Psoas muscle (tissue), 8 donors: ENCODE data around the gene APCDD1. TPM values are rescaled to one million over a fixed set of nuclear protein-coding genes. Genes with fewer than 3 reads are reported as not detected.
"Not testable (repeated sequence)": the region's sequence is repeated elsewhere in the genome, so short reads cannot be mapped to it uniquely, and the experiment has no call there.

ENCODE experiments used
- ATAC-seq, 4 donors: fragments of 200-7000 bp; cut with Tn5 transposase; one replicate each; pipeline ENCODE4 v1.9.1; 2020; ENCODE audit warnings: moderate library complexity in 3 of 4, mild to moderate bottlenecking in 2 of 4
- DNase-seq, 2 donors: peaks; one replicate each; pipeline ENCODE4 v3.0.0-alpha.2; 2020
- H3K27ac ChIP-seq: fragments of 200-600 bp; one replicate; pipeline ENCODE4 v1.8.0; 2022
- H3K27me3 ChIP-seq, 3 donors: fragments of 200-600 bp in 1 of 3; one replicate each; pipeline versions ENCODE4 v1.6.1 to v1.8.0; 2013 to 2022; ENCODE audit warnings: low read length in 2 of 3, mild to moderate bottlenecking in 2 of 3, moderate library complexity in 1 of 3; ENCODE audit not compliant: insufficient read depth in 3 of 3
- H3K36me3 ChIP-seq, 2 donors: fragments of 200-600 bp in 1 of 2; one replicate each; pipeline versions ENCODE4 v1.6.1 to v1.8.0; 2013 to 2022; ENCODE audit warnings: low read depth in 1 of 2, mild to moderate bottlenecking in 1 of 2, moderate library complexity in 1 of 2; ENCODE audit not compliant: insufficient read depth in 1 of 2
- H3K4me1 ChIP-seq: fragments of 200-600 bp; one replicate; pipeline ENCODE4 v1.8.0; 2022
- H3K4me3 ChIP-seq: fragments of 200-600 bp; one replicate; pipeline ENCODE4 v1.8.0; 2022; ENCODE audit warnings: mild to moderate bottlenecking
- H3K9me3 ChIP-seq: fragments of 200-600 bp; one replicate; pipeline ENCODE4 v1.8.0; 2022
- CTCF ChIP-seq: fragments of 200-600 bp; IDR thresholded peaks from one replicate; pipeline ENCODE4 v1.8.0; 2022; ENCODE audit warnings: antibody characterized with exemption
- WGBS, 3 donors: extraction: QIAGEN DNeasy Blood & Tissue Kit; methylation state at CpG; one replicate each; pipeline versions ENCODE4 v1.1.6 to v1.1.7; 2013; 5-methylcytosine and 5-hydroxymethylcytosine counted together
- intact Hi-C, 2 donors: fragments of 100-400 bp; cut with DNase I; formaldehyde crosslinking; loops; one replicate each; pipeline versions ENCODE4 v1.11.0 to v1.14.2; 2022
- polyA plus RNA-seq, 3 donors: library from polyadenylated mRNA; stranded (reverse); fragments of 200-250 nt; gene quantifications; one replicate each; pipeline ENCODE4 v1.2.3, GENCODE V29; 2013
- total RNA-seq, 4 donors: library from RNA; stranded (reverse); fragmentation: NEBNext Ultra II Directional in 2 of 4; extraction: Animal tissue kit (Norgen Biotek cat#: 25700) in 2 of 4; gene quantifications; one replicate each; pipeline versions ENCODE4 v1.2.1 to v1.2.4, GENCODE V29; 2021 to 2023
- donor health status: healthy with polysubstance abuse.
- donor health status: DM: no; HTN: no; CAD: no; lungs with moderate emphysema.
- donor health status: Bipolar disorder and iron deficiency.
- donor health status: healthy.
- donor health status: DM: yes; HTN: yes; CAD: no.
- donor health status: DM: no; HTN: no; CAD: no.
- donor health status: DM: no; HTN: no; CAD: no.
- donor health status: DM: yes; HTN: yes; CAD: no.

Gene APCDD1
- total and polyA plus RNA-seq, 7 donors: 1.4 to 47.0 (median 6.3) TPM

- Histone ChIP-seq H3K27me3 (no peaks in the 10 kb centered on the region), H3K27ac (no peak overlapping the region), H3K4me3 (no peak overlapping the region), H3K4me1 (peaks cover 35% of the 10 kb centered on the region), H3K9me3 (no peaks in the 10 kb centered on the region), H3K36me3 (peaks cover 0 to 20% of the 10 kb centered on the region in 2 donors)
- intact Hi-C loops: no loop called here
- TF ChIP-seq CTCF: no peak
- 90 to 96% (median 93%) methylated on average over 3 of the region's 3 CpGs for WGBS, 3 donors
- DNase-seq (no peak), ATAC-seq (no peak)
These were observed 76.4 kb downstream of the APCDD1 start for GRCh38 chr18:10530852-10531251.

- no peaks in the 10 kb centered on the region for H3K9me3 ChIP-seq
- no peak overlapping the region for H3K4me3 ChIP-seq
- H3K27me3 ChIP-seq: no peaks in the 10 kb centered on the region
- ATAC-seq (no peak), DNase-seq (no peak)
- 91 to 96% (median 94%) methylated on average over 2 of the region's 2 CpGs for WGBS, 3 donors
- peaks cover 0 to 25% of the 10 kb centered on the region in 2 donors for H3K36me3 ChIP-seq
- TF ChIP-seq CTCF: no peak
- H3K27ac ChIP-seq: no peak overlapping the region
- intact Hi-C loops: no loop called here
- H3K4me1 ChIP-seq: peaks cover 24% of the 10 kb centered on the region
These were observed 78.7 kb downstream of the APCDD1 start for GRCh38 chr18:10533111-10533510.

- intact Hi-C loops: no loop called here
- Histone ChIP-seq H3K4me3 (no peak overlapping the region), H3K27me3 (no peaks in the 10 kb centered on the region), H3K27ac (no peak overlapping the region), H3K36me3 (peaks cover 6 to 49% of the 10 kb centered on the region in 2 donors), H3K4me1 (no peaks in the 10 kb centered on the region), H3K9me3 (no peaks in the 10 kb centered on the region)
- WGBS, 3 donors: 96 to 98% (median 97%) methylated on average over 2 of the region's 2 CpGs
- no peak for DNase-seq
- no peak for TF ChIP-seq CTCF
- ATAC-seq: no peak
These were observed 81.8 kb downstream of the APCDD1 start for GRCh38 chr18:10536280-10536679.

GRCh38 chr18:10537765-10538164 is 83.3 kb downstream of the APCDD1 start:
- 84 to 86% (median 85%) methylated on average over 2 of the region's 2 CpGs for WGBS, 3 donors
- intact Hi-C loops: no loop called here

GRCh38 chr18:10539124-10539523 is 84.7 kb downstream of the APCDD1 start:
- H3K4me3 ChIP-seq, DNase-seq, H3K9me3 ChIP-seq, H3K27me3 ChIP-seq, intact Hi-C loops, H3K4me1 ChIP-seq, ATAC-seq, H3K27ac ChIP-seq: not testable (repeated sequence)
- 95 to 98% (median 96%) methylated on average over 5 of the region's 5 CpGs for WGBS, 3 donors
- H3K36me3 ChIP-seq: peaks cover 13 to 59% of the 10 kb centered on the region in 2 donors

More at GRCh38 chr18:10537765-10538164, 83.3 kb downstream of the APCDD1 start:
- no peak overlapping the region for H3K27ac ChIP-seq
- no peak for TF ChIP-seq CTCF
- no peak overlapping the region for H3K4me3 ChIP-seq
- no peaks in the 10 kb centered on the region for H3K4me1 ChIP-seq
- peaks cover 8 to 53% of the 10 kb centered on the region in 2 donors for H3K36me3 ChIP-seq
- no peak for DNase-seq
- H3K27me3 ChIP-seq: no peaks in the 10 kb centered on the region
- no peak for ATAC-seq
- H3K9me3 ChIP-seq: no peaks in the 10 kb centered on the region

Other genes with a start within 250 kb of the APCDD1 start
- gene NAPG, start 71.4 kb downstream of the APCDD1 start, total RNA-seq: 10 to 100 TPM; 13.9 to 23.8 (median 18.4) TPM
- 10 to 100 TPM; 10.7 to 38.7 (median 23.8) TPM for gene NAPG, start 71.4 kb downstream of the APCDD1 start, polyA plus RNA-seq